ENCODE data around the gene CABYR.

Gene CABYR

GRCh38 chr18:24208270-24209035 is 69.6 kb downstream of the CABYR start:
- TF ChIP-seq TEAD4 (IDR thresholded peaks at IDR 0.05): peak; percentile 10; the same call in 1 of the 2 replicates
- no peak for TF ChIP-seq EGR1 (IDR thresholded peaks at IDR 0.05)

- TF ChIP-seq YY1 (IDR thresholded peaks at IDR 0.05; ENCODE audit: low read depth): no peak
- TF ChIP-seq ZBTB7A (IDR thresholded peaks at IDR 0.05; ENCODE audit: low read depth): no peak
- no peak for TF ChIP-seq NFIC (IDR thresholded peaks at IDR 0.05)
- TF ChIP-seq TCF12 (IDR thresholded peaks at IDR 0.05; ENCODE audit: low read depth): no peak
- TF ChIP-seq REST (IDR thresholded peaks at IDR 0.05; ENCODE audit: low read depth): no peak
- TF ChIP-seq EGR1 (IDR thresholded peaks at IDR 0.05): no peak
- TF ChIP-seq CEBPB (IDR thresholded peaks at IDR 0.05): no peak
- TF ChIP-seq TAF1 (IDR thresholded peaks at IDR 0.05; ENCODE audit: low read depth): no peak
- TF ChIP-seq CREB1 (IDR thresholded peaks at IDR 0.05; ENCODE audit: low read depth): no peak
- no peak for TF ChIP-seq MAX (IDR thresholded peaks at IDR 0.05)
- TF ChIP-seq RAD21 (IDR thresholded peaks at IDR 0.05; ENCODE audit: low read depth): no peak
- TF ChIP-seq TEAD4 (IDR thresholded peaks at IDR 0.05): no peak
- TF ChIP-seq FOXM1 (IDR thresholded peaks at IDR 0.05; ENCODE audit: borderline replicate concordance, low read depth): no peak
- TF ChIP-seq EP300 (IDR thresholded peaks at IDR 0.05; ENCODE audit: borderline replicate concordance): no peak
- TF ChIP-seq USF1 (IDR thresholded peaks at IDR 0.05): no peak
Measured at GRCh38 chr18:24209558-24209957, 70.7 kb downstream of the CABYR start.

Measured in Ishikawa (cell line).